Measurements from ENCODE around the gene YTHDC1. TPM values are rescaled to one million over a fixed set of nuclear protein-coding genes. Genes with fewer than 3 reads are reported as not detected.
"Not testable (repeated sequence)": the region's sequence is repeated elsewhere in the genome, so short reads cannot be mapped to it uniquely, and the experiment has no call there.

The YTHDC1 gene
- total RNA-seq, 2 donors from 2014 or later = 170 to 184 TPM

DNA sequence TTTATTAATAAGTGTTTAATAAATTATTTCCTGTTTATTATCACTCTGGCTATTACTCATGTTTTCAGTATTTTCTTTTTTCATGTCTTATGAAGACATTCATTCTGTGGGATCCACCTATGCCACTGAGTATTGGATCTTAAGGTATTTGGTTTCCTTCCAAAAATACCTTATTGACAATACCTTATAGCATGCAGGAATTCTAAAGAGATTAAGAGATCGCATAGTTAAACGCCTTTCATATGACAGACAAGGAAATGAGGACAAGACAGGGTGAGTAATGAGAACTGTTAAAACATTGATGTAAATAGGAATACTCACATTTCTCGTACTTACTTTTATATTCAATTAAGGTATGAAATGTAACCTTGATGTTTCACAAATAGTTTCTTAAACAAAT lies 66.2 kb downstream of the YTHDC1 start:
- H3K27me3 ChIP-seq (ENCODE audit: control insufficient read depth, insufficient read depth, low read length, poor library complexity, severe bottlenecking) = no peaks in the 10 kb centered on the region
- peaks cover 27% of the 10 kb centered on the region for H3K9me3 Mint-ChIP-seq
- 76% methylated on average over 2 of the region's 3 CpGs; no CpG with 5 or more reads in 1 of the 2 experiments for WGBS, 2 experiments (ENCODE audit: insufficient coverage in 1 of 2, insufficient read length in 1 of 2)
- H3K4me3 ChIP-seq (ENCODE audit: low read length) = no peak overlapping the region
- H3K27ac ChIP-seq (ENCODE audit: low read depth, low read length) = no peak overlapping the region
- TF ChIP-seq, protein P1, sequence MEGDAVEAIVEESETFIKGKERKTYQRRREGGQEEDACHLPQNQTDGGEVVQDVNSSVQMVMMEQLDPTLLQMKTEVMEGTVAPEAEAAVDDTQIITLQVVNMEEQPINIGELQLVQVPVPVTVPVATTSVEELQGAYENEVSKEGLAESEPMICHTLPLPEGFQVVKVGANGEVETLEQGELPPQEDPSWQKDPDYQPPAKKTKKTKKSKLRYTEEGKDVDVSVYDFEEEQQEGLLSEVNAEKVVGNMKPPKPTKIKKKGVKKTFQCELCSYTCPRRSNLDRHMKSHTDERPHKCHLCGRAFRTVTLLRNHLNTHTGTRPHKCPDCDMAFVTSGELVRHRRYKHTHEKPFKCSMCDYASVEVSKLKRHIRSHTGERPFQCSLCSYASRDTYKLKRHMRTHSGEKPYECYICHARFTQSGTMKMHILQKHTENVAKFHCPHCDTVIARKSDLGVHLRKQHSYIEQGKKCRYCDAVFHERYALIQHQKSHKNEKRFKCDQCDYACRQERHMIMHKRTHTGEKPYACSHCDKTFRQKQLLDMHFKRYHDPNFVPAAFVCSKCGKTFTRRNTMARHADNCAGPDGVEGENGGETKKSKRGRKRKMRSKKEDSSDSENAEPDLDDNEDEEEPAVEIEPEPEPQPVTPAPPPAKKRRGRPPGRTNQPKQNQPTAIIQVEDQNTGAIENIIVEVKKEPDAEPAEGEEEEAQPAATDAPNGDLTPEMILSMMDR (conservative IDR thresholded peaks at IDR 0.05) = no peak
- H3K4me1 ChIP-seq (ENCODE audit: control insufficient read depth, insufficient read depth, low read length) = peaks cover 19% of the 10 kb centered on the region
- peak overlapping the region; percentile 88 for H3K27ac Mint-ChIP-seq
- no peak for DNase-seq
- peaks cover 12% of the 10 kb centered on the region for H3K36me3 Mint-ChIP-seq (ENCODE audit: low read depth)
- H3K27me3 Mint-ChIP-seq (ENCODE audit: insufficient read depth) = no peaks in the 10 kb centered on the region
- no peak overlapping the region for H3K4me3 Mint-ChIP-seq
- peaks cover 25% of the 10 kb centered on the region for H3K9me3 ChIP-seq (ENCODE audit: control insufficient read depth, low read length)
- H3K9ac ChIP-seq (ENCODE audit: extremely low read depth, low read length, poor library complexity, severe bottlenecking) = no peak overlapping the region
- peaks cover 42% of the 10 kb centered on the region for H3K4me1 Mint-ChIP-seq
- H3K36me3 ChIP-seq (ENCODE audit: control insufficient read depth, insufficient read depth, low read length) = peaks cover 5% of the 10 kb centered on the region

GRCh38 chr4:68283095-68283494 lies 66.8 kb downstream of the YTHDC1 start:
- Histone ChIP-seq H3K4me1 (ENCODE audit: control insufficient read depth, insufficient read depth, low read length) (peaks cover 15% of the 10 kb centered on the region), H3K9ac (ENCODE audit: extremely low read depth, low read length, poor library complexity, severe bottlenecking) (peak overlapping the region; percentile 72), H3K27ac (ENCODE audit: low read depth, low read length) (no peak overlapping the region), H3K27me3 (ENCODE audit: control insufficient read depth, insufficient read depth, low read length, poor library complexity, severe bottlenecking) (no peaks in the 10 kb centered on the region), H3K36me3 (ENCODE audit: control insufficient read depth, insufficient read depth, low read length) (peaks cover 5% of the 10 kb centered on the region), H3K4me3 (ENCODE audit: low read length) (peak overlapping the region; percentile 63), H3K9me3 (ENCODE audit: control insufficient read depth, low read length) (peaks cover 31% of the 10 kb centered on the region)
- peaks cover 12% of the 10 kb centered on the region for H3K36me3 Mint-ChIP-seq (ENCODE audit: low read depth)
- WGBS, 2 experiments (ENCODE audit: insufficient coverage in 1 of 2, insufficient read length in 1 of 2) = 95 to 100% methylated on average over 1 to 2 of the region's 2 CpGs
- H3K27me3 Mint-ChIP-seq (ENCODE audit: insufficient read depth) = no peaks in the 10 kb centered on the region
- peaks cover 42% of the 10 kb centered on the region for H3K4me1 Mint-ChIP-seq
- no peak overlapping the region for H3K4me3 Mint-ChIP-seq
- H3K9me3 Mint-ChIP-seq = peaks cover 30% of the 10 kb centered on the region
- H3K27ac Mint-ChIP-seq = peak overlapping the region; percentile 88
- TF ChIP-seq, protein P1 (conservative IDR thresholded peaks at IDR 0.05) = no peak
- DNase-seq = no peak

DNA sequence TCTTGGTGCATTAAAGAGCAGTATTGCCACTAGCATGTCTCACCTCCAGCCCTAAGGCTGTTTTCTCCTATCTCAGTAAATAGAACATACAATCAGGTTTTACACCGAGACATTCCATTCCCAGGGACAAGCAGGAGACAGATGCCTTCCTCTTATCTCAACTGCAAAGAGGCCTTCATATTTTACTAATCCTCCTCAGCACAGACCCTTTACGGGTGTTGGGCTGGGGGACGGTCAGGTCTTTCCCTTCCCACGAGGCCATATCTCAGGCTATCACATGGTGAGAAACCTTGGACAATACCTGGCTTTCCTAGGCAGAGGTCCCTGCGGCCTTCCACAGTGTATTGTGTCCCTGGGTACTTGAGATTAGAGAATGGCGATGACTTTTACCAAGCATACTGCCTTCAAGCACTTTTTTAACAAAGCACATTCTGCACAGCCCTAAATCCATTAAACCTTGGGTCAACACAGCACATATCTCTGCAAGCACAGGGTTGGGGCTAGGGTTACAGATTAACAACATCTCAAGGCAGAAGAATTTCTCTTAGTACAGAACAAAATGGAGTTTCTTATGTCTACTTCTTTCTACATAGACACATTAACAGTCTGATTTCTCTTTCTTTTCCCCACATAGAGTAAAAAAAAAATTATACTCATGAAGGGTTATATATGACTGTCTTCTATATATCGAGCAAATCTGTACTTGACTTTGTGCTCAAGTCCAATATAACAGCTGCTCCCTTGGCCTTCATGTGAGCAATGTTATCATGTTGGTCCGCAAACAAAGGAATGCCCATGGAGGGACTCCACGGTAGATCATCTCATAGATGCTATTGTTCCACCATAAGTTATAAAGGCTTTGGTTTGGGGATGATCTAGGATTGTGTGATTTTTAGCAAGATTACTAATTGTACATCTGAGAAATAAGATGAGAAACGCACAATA lies 67.8 kb downstream of the YTHDC1 start:
- Histone ChIP-seq H3K9me3 (ENCODE audit: control insufficient read depth, low read length) (peaks cover 41% of the 10 kb centered on the region), H3K27ac (ENCODE audit: low read depth, low read length) (peak overlapping the region; percentile 71), H3K4me3 (ENCODE audit: low read length) (peak overlapping the region; percentile 63), H3K9ac (ENCODE audit: extremely low read depth, low read length, poor library complexity, severe bottlenecking) (peak overlapping the region; percentile 72)
- peaks cover 12% of the 10 kb centered on the region for H3K36me3 Mint-ChIP-seq (ENCODE audit: low read depth)
- not testable (repeated sequence) for H3K27me3 ChIP-seq (ENCODE audit: control insufficient read depth, insufficient read depth, low read length, poor library complexity, severe bottlenecking); H3K36me3 ChIP-seq (ENCODE audit: control insufficient read depth, insufficient read depth, low read length); DNase-seq; H3K27me3 Mint-ChIP-seq (ENCODE audit: insufficient read depth); H3K4me1 ChIP-seq (ENCODE audit: control insufficient read depth, insufficient read depth, low read length)
- peaks cover 40% of the 10 kb centered on the region for H3K4me1 Mint-ChIP-seq
- peak overlapping the region; percentile 9 for H3K4me3 Mint-ChIP-seq
- WGBS, 2 experiments (ENCODE audit: insufficient coverage in 1 of 2, insufficient read length in 1 of 2) = 41 to 79% methylated on average over 6 to 10 of the region's 10 CpGs
- H3K9me3 Mint-ChIP-seq = peaks cover 36% of the 10 kb centered on the region
- peak overlapping the region; percentile 88 for H3K27ac Mint-ChIP-seq

All from endodermal cell (in vitro differentiated cells).